NCI-H446 treated with DMSO at 0.1 percent for 48 hours (cell line): Measurements from ENCODE around the gene FER.
"Not testable (repeated sequence)": the region's sequence is repeated elsewhere in the genome, so short reads cannot be mapped to it uniquely, and the experiment has no call there.

Experiments
- DNase-seq: peaks from one replicate; lab custom pipeline; 2025; lab: John Stamatoyannopoulos, UW

Gene FER

GRCh38 chr5:109035436-109035835 is 287.7 kb downstream of the FER start:
- no peak for DNase-seq

GRCh38 chr5:109038209-109038840 is 290.6 kb downstream of the FER start:
- DNase-seq = no peak

- DNase-seq = no peak
These were observed 293.6 kb downstream of the FER start for GRCh38 chr5:109041317-109041716.

- no peak for DNase-seq
These were observed 298.0 kb downstream of the FER start for GRCh38 chr5:109045710-109046109.

- no peak for DNase-seq
These were observed 301.9 kb downstream of the FER start for GRCh38 chr5:109049565-109049964.

GRCh38 chr5:109050321-109050720 is 302.6 kb downstream of the FER start:
- not testable (repeated sequence) for DNase-seq

GRCh38 chr5:109052216-109052615 is 304.5 kb downstream of the FER start:
- not testable (repeated sequence) for DNase-seq

GRCh38 chr5:109053995-109054417 is 306.3 kb downstream of the FER start:
- no peak for DNase-seq

- DNase-seq = no peak
These were observed 312.8 kb downstream of the FER start for GRCh38 chr5:109060378-109061025.

GRCh38 chr5:109062664-109063063 is 315.0 kb downstream of the FER start:
- DNase-seq = no peak

GRCh38 chr5:109063223-109063622 is 315.5 kb downstream of the FER start:
- no peak for DNase-seq

- no peak for DNase-seq
These were observed 329.0 kb downstream of the FER start for GRCh38 chr5:109076741-109077140.

- no peak for DNase-seq
These were observed 330.8 kb downstream of the FER start for GRCh38 chr5:109078448-109078847.

GRCh38 chr5:109080481-109080880 is 332.8 kb downstream of the FER start:
- DNase-seq = no peak

GRCh38 chr5:109080896-109081295 is 333.2 kb downstream of the FER start:
- no peak for DNase-seq

GRCh38 chr5:109083937-109084336 is 336.2 kb downstream of the FER start:
- DNase-seq = no peak

- no peak for DNase-seq
These were observed 341.5 kb downstream of the FER start for GRCh38 chr5:109089191-109089590.

- DNase-seq = no peak
These were observed 351.4 kb downstream of the FER start for GRCh38 chr5:109099081-109099480.

GRCh38 chr5:109100971-109101370 is 353.3 kb downstream of the FER start:
- peak; percentile 19 for DNase-seq

- DNase-seq = peak; percentile 98
These were observed 354.5 kb downstream of the FER start for GRCh38 chr5:109102096-109102690.

GRCh38 chr5:109105631-109106267 is 358.1 kb downstream of the FER start:
- DNase-seq = peak; percentile 86

GRCh38 chr5:109111680-109112079 is 364.0 kb downstream of the FER start:
- no peak for DNase-seq

- DNase-seq = no peak
These were observed 365.9 kb downstream of the FER start for GRCh38 chr5:109113608-109114007.
